ACC112 (cell line): ENCODE measurements around the gene NOP53.
"Not testable (repeated sequence)": the region's sequence is repeated elsewhere in the genome, so short reads cannot be mapped to it uniquely, and the experiment has no call there.

Source experiments
- H2AFZ ChIP-seq: fragments of 200-600 bp; sonication (generic); one replicate; pipeline ENCODE4 v1.6.0; 2017; ENCODE audit warnings: antibody characterized with exemption, low read length; ENCODE audit not compliant: unreplicated experiment
- H3K27ac ChIP-seq: fragments of 200-600 bp; sonication (generic); 2 replicates; pipeline ENCODE4 v1.5.1; 2014; ENCODE audit warnings: low read depth, mild to moderate bottlenecking, antibody characterized with exemption, low read length, moderate library complexity
- H3K27me3 ChIP-seq: fragments of 200-600 bp; sonication (generic); 2 replicates; pipeline ENCODE4 v1.6.1; 2014; ENCODE audit warnings: mild to moderate bottlenecking, antibody characterized with exemption, low read length, moderate library complexity, mixed read lengths; ENCODE audit not compliant: insufficient read depth
- H3K36me3 ChIP-seq: fragments of 200-600 bp; sonication (generic); 2 replicates; pipeline ENCODE4 v1.6.1; 2016; ENCODE audit warnings: mild to moderate bottlenecking, antibody characterized with exemption, low read length, moderate library complexity, mixed read lengths; ENCODE audit not compliant: insufficient read depth
- H3K4me1 ChIP-seq: fragments of 200-600 bp; sonication (generic); one replicate; pipeline ENCODE4 v1.6.1; 2016; ENCODE audit warnings: low read length, mixed read lengths; ENCODE audit not compliant: insufficient read depth, unreplicated experiment, control insufficient read depth
- H3K4me3 ChIP-seq: fragments of 200-600 bp; sonication (generic); 2 replicates; pipeline ENCODE4 v1.5.1; 2014; ENCODE audit warnings: mild to moderate bottlenecking, low read depth, low read length
- H3K79me2 ChIP-seq: fragments of 200-600 bp; sonication (generic); one replicate; pipeline ENCODE4 v1.6.0; 2016; ENCODE audit warnings: low read length; ENCODE audit not compliant: control insufficient read depth, unreplicated experiment, insufficient read depth

NOP53 gene

DNA sequence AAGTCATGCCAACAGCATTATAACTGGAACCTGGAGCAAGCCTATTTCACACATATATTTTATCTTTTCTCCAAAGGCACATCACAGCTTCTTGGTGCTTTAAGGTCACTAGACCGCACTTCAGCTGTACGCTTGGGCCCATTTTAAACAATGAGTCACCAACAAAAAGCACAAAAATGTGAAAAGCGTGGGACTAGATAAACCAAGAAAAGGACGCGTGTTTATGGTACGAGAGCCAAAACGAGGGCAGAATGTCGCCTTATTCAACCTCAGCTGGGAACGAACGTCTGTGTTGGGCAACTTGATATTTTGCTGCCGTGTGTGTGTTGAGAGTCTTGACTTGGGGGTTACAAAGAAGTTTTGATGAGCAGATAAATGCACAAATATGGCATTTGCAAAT lies 41.3 kb upstream of the NOP53 start:
- Histone ChIP-seq H3K4me1 (no peaks in the 10 kb centered on the region), H3K27ac (no peak overlapping the region), H2AFZ (no peak overlapping the region), H3K36me3 (no peaks in the 10 kb centered on the region), H3K79me2 (no peaks in the 10 kb centered on the region), H3K4me3 (no peak overlapping the region), H3K27me3 (no peaks in the 10 kb centered on the region)

DNA sequence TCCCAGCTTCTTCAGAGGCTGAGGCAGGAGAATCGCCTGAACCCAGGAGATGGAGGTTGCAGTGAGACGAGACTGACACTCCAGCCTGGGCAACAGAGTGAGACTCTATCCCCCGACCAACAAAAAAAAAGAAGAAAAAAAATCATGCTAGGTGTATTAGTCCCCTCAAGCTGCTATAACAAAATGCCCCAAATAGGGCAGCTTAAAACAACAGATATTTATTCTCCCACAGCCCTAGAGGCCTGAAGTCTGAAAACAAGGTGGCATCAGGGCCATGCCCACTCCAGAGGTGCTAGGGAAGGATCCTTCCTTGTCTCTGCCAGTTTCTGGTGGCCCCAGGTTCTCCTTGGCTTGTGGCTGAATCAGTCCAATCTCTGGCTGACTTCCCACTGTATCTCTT lies 40.7 kb upstream of the NOP53 start:
- Histone ChIP-seq H3K79me2 (no peaks in the 10 kb centered on the region), H2AFZ (no peak overlapping the region), H3K4me3 (no peak overlapping the region), H3K27me3 (no peaks in the 10 kb centered on the region), H3K4me1 (no peaks in the 10 kb centered on the region), H3K36me3 (no peaks in the 10 kb centered on the region), H3K27ac (no peak overlapping the region)

- Histone ChIP-seq H3K27me3 (no peaks in the 10 kb centered on the region), H3K79me2 (no peaks in the 10 kb centered on the region), H3K4me1 (no peaks in the 10 kb centered on the region), H3K4me3 (no peak overlapping the region), H2AFZ (no peak overlapping the region), H3K36me3 (no peaks in the 10 kb centered on the region), H3K27ac (no peak overlapping the region)
Measured at GRCh38 chr19:47707135-47707925, 38.0 kb upstream of the NOP53 start.

DNA sequence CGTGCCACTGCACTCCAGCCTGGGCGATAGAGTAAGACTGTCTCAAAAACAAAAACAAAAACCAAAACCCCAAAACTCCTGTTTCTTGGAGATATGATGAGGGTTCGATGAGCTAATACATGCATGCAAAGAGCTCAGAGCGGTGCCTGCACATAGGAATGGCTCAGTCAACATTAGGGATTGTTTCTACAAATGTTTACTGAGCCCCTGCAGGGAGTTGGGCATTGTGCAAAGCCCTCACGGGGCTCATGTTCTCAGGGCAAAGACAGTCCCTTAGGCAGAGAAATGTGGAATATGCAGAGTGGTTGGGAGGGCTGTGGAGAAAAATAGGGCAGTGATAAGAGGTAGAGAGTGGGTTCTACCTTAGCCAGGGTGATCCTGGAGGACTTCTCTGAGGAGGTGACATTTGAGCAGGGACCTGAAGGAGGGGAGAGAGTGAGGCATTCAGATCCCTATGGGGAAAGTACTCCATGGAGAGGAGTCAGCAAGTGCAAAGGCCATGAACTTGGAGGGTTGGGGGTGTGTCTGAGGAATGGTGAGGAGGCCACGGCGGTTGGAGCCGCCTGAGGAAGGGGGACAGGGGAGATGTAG lies 33.6 kb upstream of the NOP53 start:
- 0 out of 2 replicates have a peak, but pooled peaks cover 2% of the 10 kb centered on the region for H3K36me3 ChIP-seq
- no peak overlapping the region for H3K4me3 ChIP-seq
- H3K27me3 ChIP-seq, result no peaks in the 10 kb centered on the region
- H3K27ac ChIP-seq, result no peak overlapping the region
- H3K79me2 ChIP-seq, result peaks cover 33% of the 10 kb centered on the region
- H2AFZ ChIP-seq, result no peak overlapping the region
- H3K4me1 ChIP-seq, result peaks cover 6% of the 10 kb centered on the region

DNA sequence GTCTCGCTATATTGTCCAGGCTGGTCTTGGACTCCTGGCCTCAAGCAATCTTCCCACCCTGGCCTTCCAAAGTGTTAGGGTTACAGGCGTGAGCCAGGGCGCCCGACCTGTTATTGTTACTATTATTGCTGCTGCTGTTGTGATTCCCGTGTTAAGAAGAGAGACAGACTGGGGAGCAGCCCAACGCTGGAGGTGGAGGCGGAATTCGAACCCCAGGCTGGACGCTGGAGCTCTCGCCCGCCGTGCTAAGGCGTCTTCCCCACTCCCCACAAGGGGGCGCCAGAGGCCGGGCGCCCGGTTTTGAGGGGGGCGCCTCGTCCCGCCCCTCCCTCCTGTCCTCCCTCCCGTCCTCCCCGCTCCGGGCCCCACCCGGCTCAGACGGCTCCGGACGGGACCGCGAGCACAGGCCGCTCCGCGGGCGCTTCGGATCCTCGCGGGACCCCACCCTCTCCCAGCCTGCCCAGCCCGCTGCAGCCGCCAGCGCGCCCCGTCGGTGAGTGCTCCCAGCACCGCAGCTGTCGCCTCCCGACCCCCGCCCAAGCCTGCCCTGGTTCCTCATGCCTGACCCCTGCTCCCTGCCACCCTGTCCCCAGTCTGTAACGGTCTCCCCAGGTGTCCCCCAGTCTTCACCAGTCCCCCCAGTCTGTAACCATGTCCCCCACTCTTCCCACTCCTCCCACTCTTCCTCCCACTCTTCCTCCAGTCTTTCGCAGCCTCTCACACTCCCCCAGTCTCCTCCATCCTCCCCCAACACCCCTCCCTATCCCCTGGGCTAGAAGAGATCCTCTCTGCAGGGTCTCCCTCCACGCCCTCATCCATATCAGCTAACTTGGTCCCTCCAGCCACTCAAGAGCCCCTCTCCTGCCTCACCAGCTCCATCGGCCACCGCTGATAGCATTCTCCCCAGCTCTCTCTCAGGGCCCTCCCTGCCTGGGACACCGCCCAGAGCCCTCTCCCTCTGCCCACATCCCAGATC lies 32.0 kb upstream of the NOP53 start, which contains the start of gene EHD2:
TSS of gene EHD2 (plus strand) at position 377 of the 976 bp plus-strand sequence. CDS start 3,191 bp downstream, outside the sequence.
- H2AFZ ChIP-seq, result no peak within 1 kb of the TSS
- H3K36me3 ChIP-seq, result 0 out of 2 replicates have a peak, but pooled peaks cover 3% of the 10 kb centered on the region
- H3K27ac ChIP-seq, result peak within 1 kb of the TSS; percentile 24
- peaks cover 7% of the 10 kb centered on the region for H3K4me1 ChIP-seq
- no peaks in the 10 kb centered on the region for H3K27me3 ChIP-seq
- peaks cover 40% of the 10 kb centered on the region for H3K79me2 ChIP-seq
- H3K4me3 ChIP-seq, result peak within 1 kb of the TSS; percentile 83

DNA sequence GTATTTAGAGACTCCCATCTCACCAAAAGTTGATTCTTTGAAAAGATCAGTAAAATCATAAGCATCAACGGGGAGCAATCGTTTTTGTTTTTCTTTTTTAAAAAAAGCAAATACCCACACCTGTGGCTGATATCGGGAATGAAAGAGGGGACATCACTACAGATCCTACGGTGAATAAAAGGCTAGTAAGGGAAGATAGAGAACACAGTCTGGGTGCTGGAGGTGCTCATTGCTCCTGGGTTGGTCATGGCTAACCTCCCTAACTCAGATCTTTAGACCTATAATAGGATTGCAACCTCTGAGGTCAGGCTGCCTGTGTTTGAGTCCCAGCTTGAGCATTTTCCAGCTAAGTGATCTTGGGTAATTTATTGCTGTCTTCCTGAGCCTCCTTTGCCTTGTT lies 31.0 kb upstream of the NOP53 start:
- Histone ChIP-seq H3K4me1 (peaks cover 15% of the 10 kb centered on the region), H3K4me3 (peak overlapping the region; percentile 83), H3K27ac (peak overlapping the region; percentile 24; the same call in 1 of the 2 replicates), H3K27me3 (no peaks in the 10 kb centered on the region), H3K36me3 (0 out of 2 replicates have a peak, but pooled peaks cover 3% of the 10 kb centered on the region), H2AFZ (no peak overlapping the region), H3K79me2 (peaks cover 40% of the 10 kb centered on the region)

- not testable (repeated sequence) for H3K27me3 ChIP-seq, H2AFZ ChIP-seq, H3K27ac ChIP-seq, H3K36me3 ChIP-seq
- Histone ChIP-seq H3K4me3 (peak overlapping the region; percentile 83), H3K4me1 (peaks cover 20% of the 10 kb centered on the region), H3K79me2 (peaks cover 45% of the 10 kb centered on the region)
Measured at GRCh38 chr19:47714855-47715254, 30.5 kb upstream of the NOP53 start.

GRCh38 chr19:47716270-47716937 lies 28.9 kb upstream of the NOP53 start:
- peaks cover 53% of the 10 kb centered on the region for H3K79me2 ChIP-seq
- H3K4me1 ChIP-seq, result peaks cover 20% of the 10 kb centered on the region

DNA sequence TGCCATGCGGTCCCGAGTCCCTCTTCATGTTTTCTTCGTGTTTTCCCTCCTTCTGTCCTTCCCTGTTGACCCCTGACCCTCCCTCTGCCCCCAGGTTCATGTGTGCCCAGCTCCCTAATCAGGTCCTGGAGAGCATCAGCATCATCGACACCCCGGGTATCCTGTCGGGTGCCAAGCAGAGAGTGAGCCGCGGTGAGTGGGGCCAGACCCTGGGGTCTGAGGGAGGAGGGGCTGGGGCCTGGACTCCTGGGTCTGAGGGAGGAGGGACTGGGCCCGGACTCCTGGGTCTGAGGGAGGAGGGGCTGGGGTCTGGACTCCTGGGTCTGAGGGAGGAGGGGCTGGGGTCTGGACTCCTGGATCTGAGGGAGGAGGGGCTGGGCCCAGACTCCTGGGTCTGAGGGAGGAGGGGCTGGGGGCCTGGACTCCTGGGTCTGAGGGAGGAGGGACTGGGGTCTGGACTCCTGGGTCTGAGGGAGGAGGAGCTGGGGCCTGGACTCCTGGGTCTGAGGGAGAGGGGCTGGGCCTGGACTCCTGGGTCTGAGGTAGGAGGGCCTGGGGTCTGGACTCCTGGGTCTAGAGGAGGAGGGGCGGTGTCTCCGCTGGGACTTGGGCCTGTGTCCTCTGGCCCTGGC lies 26.8 kb upstream of the NOP53 start:
- peaks cover 30% of the 10 kb centered on the region for H3K4me1 ChIP-seq
- H3K36me3 ChIP-seq, H3K27me3 ChIP-seq, H2AFZ ChIP-seq: not testable (repeated sequence)
- H3K4me3 ChIP-seq, result peak overlapping the region; percentile 57; the same call in 1 of the 2 replicates
- peak overlapping the region; percentile 87 for H3K27ac ChIP-seq
- H3K79me2 ChIP-seq, result peaks cover 53% of the 10 kb centered on the region

More at GRCh38 chr19:47716270-47716937, 28.9 kb upstream of the NOP53 start:
- Histone ChIP-seq H3K36me3 (0 out of 2 replicates have a peak, but pooled peaks cover 3% of the 10 kb centered on the region), H2AFZ (no peak overlapping the region), H3K4me3 (0 out of 2 replicates have a peak overlapping the region, but pooled peaks have one; percentile 12), H3K27me3 (no peaks in the 10 kb centered on the region), H3K27ac (no peak overlapping the region)
